PC-9 (cell line): Measurements from ENCODE around the gene E2F2. TPM values are rescaled to one million over a fixed set of nuclear protein-coding genes. Genes with fewer than 3 reads are reported as not detected.

Experiments used
- BruUV-seq: library from RNA; stranded (reverse); fragments of 400-500 nt; replicated peaks from 2 replicates; lab custom pipeline; 2021; lab: Mats Ljungman, UMichigan
- CTCF ChIA-PET: fragments of 300-600 bp; sonication (Branson Sonifier 250); formaldehyde crosslinking; loops from one replicate; lab custom pipeline; 2022; ENCODE audit warnings: antibody characterized with exemption; lab: Charles Lee
- POLR2A ChIA-PET: fragments of 300-600 bp; sonication (Branson Sonifier 250); formaldehyde crosslinking; loops from one replicate; lab custom pipeline; 2022; ENCODE audit warnings: antibody characterized with exemption; ENCODE audit not compliant: unreplicated experiment; lab: Charles Lee
- DNase-seq, 2 experiments: peaks; one replicate each; pipeline versions ENCODE4 v3.0.0 to v3.0.0-alpha.2; 2015 to 2022; ENCODE audit warnings: mixed read lengths in 1 of 2
- H2AFZ ChIP-seq: fragments of 200-600 bp; sonication (generic); 2 replicates; pipeline ENCODE4 v1.8.1; 2017; ENCODE audit warnings: antibody characterized with exemption
- H3F3A ChIP-seq: fragments of 200-600 bp; sonication (generic); 2 replicates; pipeline ENCODE4 v1.8.1; 2017; ENCODE audit warnings: antibody characterized with exemption, mild to moderate bottlenecking, low read depth; ENCODE audit not compliant: insufficient read depth
- H3K27ac ChIP-seq: fragments of 200-600 bp; sonication (generic); 2 replicates; pipeline ENCODE4 v1.6.1; 2016; ENCODE audit warnings: mixed run types
- H3K27me3 ChIP-seq: fragments of 200-600 bp; sonication (generic); 2 replicates; pipeline ENCODE4 v1.6.1; 2016; ENCODE audit warnings: low read depth, mixed run types; ENCODE audit not compliant: insufficient read depth
- H3K36me3 ChIP-seq: fragments of 200-600 bp; sonication (generic); 2 replicates; pipeline ENCODE4 v1.6.1; 2016; ENCODE audit warnings: low read depth, mixed run types
- H3K4me1 ChIP-seq: fragments of 200-600 bp; sonication (generic); replicated peaks from 2 replicates; pipeline ENCODE4 v1.6.1; 2016; ENCODE audit warnings: mixed run types; ENCODE audit not compliant: insufficient read depth
- H3K4me2 ChIP-seq: fragments of 200-600 bp; sonication (generic); 2 replicates; pipeline ENCODE4 v1.6.1; 2017; ENCODE audit warnings: mixed run types
- H3K4me3 ChIP-seq: fragments of 200-600 bp; sonication (generic); 2 replicates; pipeline ENCODE4 v1.6.1; 2016; ENCODE audit warnings: mixed run types
- H3K79me2 ChIP-seq: fragments of 200-600 bp; sonication (generic); 2 replicates; pipeline ENCODE4 v1.6.1; 2017; ENCODE audit warnings: low read depth, mixed run types
- H3K9me2 ChIP-seq: fragments of 200-600 bp; sonication (generic); 2 replicates; pipeline ENCODE4 v1.8.1; 2017; ENCODE audit warnings: mild to moderate bottlenecking; ENCODE audit not compliant: insufficient read depth
- H3K9me3 ChIP-seq: fragments of 200-600 bp; sonication (generic); 2 replicates; pipeline ENCODE4 v1.8.1; 2016; ENCODE audit warnings: low read depth; ENCODE audit not compliant: insufficient read depth
- H4K20me1 ChIP-seq: fragments of 200-600 bp; sonication (generic); 2 replicates; pipeline ENCODE4 v1.8.1; 2017; ENCODE audit not compliant: insufficient read depth
- CTCF ChIP-seq: fragments of 200-600 bp; sonication (generic); conservative IDR thresholded peaks from 2 replicates; pipeline ENCODE4 v1.6.1; 2017; ENCODE audit warnings: mixed run types, antibody characterized with exemption, mild to moderate bottlenecking, moderate library complexity
- EZH2 ChIP-seq: fragments of 200-600 bp; sonication (generic); IDR thresholded peaks from 2 replicates; pipeline ENCODE4 v1.8.0; 2017; ENCODE audit warnings: antibody characterized with exemption, low read depth
- intact Hi-C: fragments of 100-400 bp; cut with micrococcal nuclease; formaldehyde crosslinking; loops from one replicate; pipeline ENCODE4 v1.10.0; 2022; ENCODE audit not compliant: unreplicated experiment
- total RNA-seq: library from RNA; stranded (reverse); gene quantifications from 2 replicates; pipeline ENCODE4 v1.2.3, GENCODE V29; 2021

Gene E2F2
- total RNA-seq, 1 experiment from 2014 or later: 7.6 TPM

GRCh38 chr1:23515905-23516304 is 15.1 kb downstream of the E2F2 start:
- Histone ChIP-seq H3K9me2 (no peaks in the 10 kb centered on the region), H3K4me1 (no peaks in the 10 kb centered on the region), H3K9me3 (no peaks in the 10 kb centered on the region), H3K27ac (no peak overlapping the region), H3K27me3 (no peaks in the 10 kb centered on the region), H3K4me2 (no peak overlapping the region), H3F3A (no peaks in the 10 kb centered on the region), H3K4me3 (no peak overlapping the region), H4K20me1 (no peaks in the 10 kb centered on the region), H3K36me3 (no peaks in the 10 kb centered on the region), H3K79me2 (no peaks in the 10 kb centered on the region), H2AFZ (no peak overlapping the region)
- intact Hi-C loops: no loop called here
- no peak for DNase-seq
- CTCF ChIA-PET: interaction anchor here (0.7 kb wide), 1 partner anchor 150 kb away, joined by 4 read pairs; no protein-coding TSS in a partner anchor
- TF ChIP-seq CTCF: no peak
- POLR2A ChIA-PET: interaction anchor here (0.6 to 0.7 kb wide), 2 partner anchors 40 to 92 kb away, joined by 4 to 7 read pairs; no protein-coding TSS in a partner anchor
- no TSS peak for BruUV-seq

GRCh38 chr1:23514111-23514679 is 16.8 kb downstream of the E2F2 start:
- H3K36me3 ChIP-seq: no peaks in the 10 kb centered on the region
- BruUV-seq: no TSS peak
- intact Hi-C loops: no loop called here
- H3K4me3 ChIP-seq: no peak overlapping the region
- no peak overlapping the region for H3K27ac ChIP-seq
- DNase-seq: no peak
- no peaks in the 10 kb centered on the region for H3F3A ChIP-seq
- ChIA-PET CTCF (no interaction called here), POLR2A (no interaction called here)
- no peak overlapping the region for H2AFZ ChIP-seq
- H3K9me3 ChIP-seq: no peaks in the 10 kb centered on the region
- H3K4me2 ChIP-seq: no peak overlapping the region
- no peaks in the 10 kb centered on the region for H3K9me2 ChIP-seq
- TF ChIP-seq EZH2 (no peak), CTCF (no peak)
- no peaks in the 10 kb centered on the region for H4K20me1 ChIP-seq
- H3K27me3 ChIP-seq: no peaks in the 10 kb centered on the region
- H3K4me1 ChIP-seq: no peaks in the 10 kb centered on the region
- no peaks in the 10 kb centered on the region for H3K79me2 ChIP-seq

GRCh38 chr1:23509896-23510295 is 21.1 kb downstream of the E2F2 start:
- intact Hi-C loops: no loop called here
- Histone ChIP-seq H2AFZ (no peak overlapping the region), H3K9me3 (no peaks in the 10 kb centered on the region), H3K36me3 (no peaks in the 10 kb centered on the region), H3K4me2 (no peak overlapping the region), H3K27me3 (no peaks in the 10 kb centered on the region), H3K79me2 (no peaks in the 10 kb centered on the region), H3K27ac (no peak overlapping the region), H4K20me1 (no peaks in the 10 kb centered on the region), H3F3A (0 out of 2 replicates have a peak, but pooled peaks cover 4% of the 10 kb centered on the region), H3K4me1 (peaks cover 8% of the 10 kb centered on the region; the same call in 1 of the 2 replicates), H3K4me3 (no peak overlapping the region), H3K9me2 (no peaks in the 10 kb centered on the region)
- ChIA-PET POLR2A (no interaction called here), CTCF (no interaction called here)
- no peak for DNase-seq
- TF ChIP-seq EZH2 (no peak), CTCF (no peak)
- no TSS peak for BruUV-seq
